ENCODE results near the gene ZNF429. TPM values are rescaled to one million over a fixed set of nuclear protein-coding genes. Genes with fewer than 3 reads are reported as not detected.

Gene ZNF429
- total RNA-seq, 1 donor from 2014 or later, result 21.1 TPM

DNA sequence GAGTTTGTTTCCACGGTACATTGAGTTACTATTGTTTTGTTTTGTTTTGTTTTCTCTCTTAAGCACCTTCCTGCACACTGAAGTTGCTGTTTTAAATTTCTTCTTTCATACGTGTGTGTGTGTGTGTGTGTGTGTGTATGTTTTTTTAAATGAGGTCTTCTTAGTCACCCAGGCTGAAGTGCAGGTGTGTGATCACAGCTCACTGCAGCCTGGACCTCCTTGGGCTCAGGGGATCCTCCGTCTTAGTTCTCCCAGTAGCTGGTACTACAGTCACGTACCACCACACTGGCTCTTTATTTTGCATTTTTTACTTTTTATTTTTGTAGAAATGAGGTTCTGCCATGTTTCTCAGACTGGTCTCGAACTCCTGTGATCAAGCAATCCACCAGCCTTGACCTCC lies 20.8 kb upstream of the ZNF429 start:
- H3K9me3 Mint-ChIP-seq, result peaks cover 41% of the 10 kb centered on the region
- H3K4me1 Mint-ChIP-seq, result no peaks in the 10 kb centered on the region
- no peak for DNase-seq (ENCODE audit: low spot score in 2 of 2, unreplicated experiment in 2 of 2)
- H3K4me3 Mint-ChIP-seq, result no peak overlapping the region
- H3K36me3 Mint-ChIP-seq, result peaks cover 35% of the 10 kb centered on the region
- no peak overlapping the region for H3K27ac Mint-ChIP-seq
- H3K27me3 Mint-ChIP-seq (ENCODE audit: low read depth), result no peaks in the 10 kb centered on the region
- TF ChIP-seq, protein P1, sequence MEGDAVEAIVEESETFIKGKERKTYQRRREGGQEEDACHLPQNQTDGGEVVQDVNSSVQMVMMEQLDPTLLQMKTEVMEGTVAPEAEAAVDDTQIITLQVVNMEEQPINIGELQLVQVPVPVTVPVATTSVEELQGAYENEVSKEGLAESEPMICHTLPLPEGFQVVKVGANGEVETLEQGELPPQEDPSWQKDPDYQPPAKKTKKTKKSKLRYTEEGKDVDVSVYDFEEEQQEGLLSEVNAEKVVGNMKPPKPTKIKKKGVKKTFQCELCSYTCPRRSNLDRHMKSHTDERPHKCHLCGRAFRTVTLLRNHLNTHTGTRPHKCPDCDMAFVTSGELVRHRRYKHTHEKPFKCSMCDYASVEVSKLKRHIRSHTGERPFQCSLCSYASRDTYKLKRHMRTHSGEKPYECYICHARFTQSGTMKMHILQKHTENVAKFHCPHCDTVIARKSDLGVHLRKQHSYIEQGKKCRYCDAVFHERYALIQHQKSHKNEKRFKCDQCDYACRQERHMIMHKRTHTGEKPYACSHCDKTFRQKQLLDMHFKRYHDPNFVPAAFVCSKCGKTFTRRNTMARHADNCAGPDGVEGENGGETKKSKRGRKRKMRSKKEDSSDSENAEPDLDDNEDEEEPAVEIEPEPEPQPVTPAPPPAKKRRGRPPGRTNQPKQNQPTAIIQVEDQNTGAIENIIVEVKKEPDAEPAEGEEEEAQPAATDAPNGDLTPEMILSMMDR (IDR thresholded peaks at IDR 0.05; ENCODE audit: unreplicated experiment), result no peak

GRCh38 chr19:21485926-21486325 lies 19.5 kb upstream of the ZNF429 start:
- no peaks in the 10 kb centered on the region for H3K27me3 Mint-ChIP-seq (ENCODE audit: low read depth)
- TF ChIP-seq, protein P1 (IDR thresholded peaks at IDR 0.05; ENCODE audit: unreplicated experiment), result no peak
- no peaks in the 10 kb centered on the region for H3K4me1 Mint-ChIP-seq
- H3K9me3 Mint-ChIP-seq, result peaks cover 37% of the 10 kb centered on the region
- H3K36me3 Mint-ChIP-seq, result peaks cover 39% of the 10 kb centered on the region
- H3K27ac Mint-ChIP-seq, result no peak overlapping the region
- DNase-seq (ENCODE audit: low spot score in 2 of 2, unreplicated experiment in 2 of 2), result no peak
- H3K4me3 Mint-ChIP-seq, result no peak overlapping the region

- TF ChIP-seq, protein P1 (IDR thresholded peaks at IDR 0.05; ENCODE audit: unreplicated experiment), result no peak
- Mint-ChIP-seq H3K9me3 (peaks cover 33% of the 10 kb centered on the region), H3K27ac (no peak overlapping the region), H3K4me3 (no peak overlapping the region), H3K36me3 (peaks cover 32% of the 10 kb centered on the region), H3K4me1 (no peaks in the 10 kb centered on the region), H3K27me3 (ENCODE audit: low read depth) (no peaks in the 10 kb centered on the region)
- DNase-seq (ENCODE audit: low spot score in 2 of 2, unreplicated experiment in 2 of 2), result no peak
Observed at GRCh38 chr19:21487969-21488368, 17.4 kb upstream of the ZNF429 start.

DNA sequence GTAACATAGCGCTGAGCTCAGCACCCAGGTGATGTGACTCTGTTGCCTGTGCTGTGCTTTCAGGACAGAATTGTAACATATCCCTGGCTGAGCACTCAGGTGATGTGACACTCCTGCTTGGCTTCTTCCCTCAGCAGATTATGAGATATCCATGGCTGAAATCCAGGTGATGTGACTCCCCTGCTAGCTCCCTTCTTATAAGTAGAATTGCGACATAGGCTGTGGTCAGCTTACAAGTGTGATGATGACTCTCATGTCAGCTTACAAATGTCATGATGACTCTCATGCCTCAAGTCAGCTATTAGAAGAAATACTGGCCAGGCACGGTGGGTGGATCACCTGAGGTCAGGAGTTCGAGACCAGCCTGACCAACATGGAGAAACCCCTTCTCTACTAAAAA lies 14.3 kb upstream of the ZNF429 start:
- H3K9me3 Mint-ChIP-seq, result peaks cover 20% of the 10 kb centered on the region
- no peak for DNase-seq (ENCODE audit: low spot score in 2 of 2, unreplicated experiment in 2 of 2)
- no peak overlapping the region for H3K27ac Mint-ChIP-seq
- no peaks in the 10 kb centered on the region for H3K4me1 Mint-ChIP-seq
- H3K36me3 Mint-ChIP-seq, result peaks cover 28% of the 10 kb centered on the region
- TF ChIP-seq, protein P1 (IDR thresholded peaks at IDR 0.05; ENCODE audit: unreplicated experiment), result no peak
- H3K4me3 Mint-ChIP-seq, result no peak overlapping the region
- H3K27me3 Mint-ChIP-seq (ENCODE audit: low read depth), result no peaks in the 10 kb centered on the region

DNA sequence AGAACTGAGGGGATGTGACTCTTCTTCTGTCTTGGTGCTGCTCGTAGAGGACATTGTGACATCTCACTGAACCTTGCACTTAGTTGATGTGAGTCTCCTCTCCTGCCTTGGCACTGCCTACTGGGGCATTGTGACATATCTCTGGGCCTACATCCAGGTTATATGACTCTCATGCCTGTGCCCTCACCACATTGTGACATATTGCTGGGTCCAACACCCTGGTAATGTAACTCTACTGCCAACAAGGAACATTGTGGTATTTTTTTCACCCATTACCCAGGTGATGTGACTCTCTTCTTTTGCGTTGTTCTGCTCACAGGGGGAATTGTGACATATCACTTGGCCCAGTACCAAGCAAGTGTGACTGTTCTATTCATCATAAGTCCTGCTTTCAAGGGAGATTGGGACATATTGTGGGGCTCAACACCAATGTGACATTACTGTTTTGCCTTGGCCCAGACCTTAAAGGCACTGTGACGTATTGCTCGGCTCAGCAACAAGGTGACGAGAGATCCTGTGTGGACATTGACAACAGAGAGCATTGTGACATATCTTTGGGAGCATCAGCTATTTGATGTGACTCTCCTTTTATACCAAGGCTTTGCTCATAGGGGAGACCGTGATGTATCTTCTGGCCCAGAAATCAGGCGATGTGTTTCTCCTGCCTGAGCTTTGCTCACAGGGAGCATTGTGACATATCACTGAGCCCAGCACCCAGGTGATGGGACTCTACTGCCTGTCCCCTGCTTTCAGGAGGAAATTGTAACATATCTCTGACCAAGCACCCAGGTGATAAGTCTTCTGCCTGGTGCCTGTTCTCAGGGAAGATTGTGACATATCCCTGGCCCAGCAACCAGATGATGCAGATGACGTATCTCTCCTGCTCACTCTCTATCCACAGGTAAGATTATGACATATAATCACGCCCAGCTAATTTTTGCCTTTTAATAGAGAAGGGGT lies 12.2 kb upstream of the ZNF429 start:
- Mint-ChIP-seq H3K9me3 (peaks cover 13% of the 10 kb centered on the region), H3K4me3 (no peak overlapping the region), H3K36me3 (peaks cover 30% of the 10 kb centered on the region), H3K27ac (no peak overlapping the region), H3K4me1 (no peaks in the 10 kb centered on the region), H3K27me3 (ENCODE audit: low read depth) (no peaks in the 10 kb centered on the region)
- no peak for DNase-seq (ENCODE audit: low spot score in 2 of 2, unreplicated experiment in 2 of 2)
- TF ChIP-seq, protein P1 (IDR thresholded peaks at IDR 0.05; ENCODE audit: unreplicated experiment), result no peak
